WTC11 (cell line): ENCODE measurements around the gene OR10G8. TPM values are rescaled to one million over a fixed set of nuclear protein-coding genes. Genes with fewer than 3 reads are reported as not detected.

Experiments
- ATAC-seq: fragments of 200-7000 bp; cut with Tn5 transposase; 2 replicates; pipeline ENCODE4 v1.10.0; 2021; ENCODE audit warnings: mild to moderate bottlenecking, moderate library complexity
- Bru-seq: library from RNA; stranded (reverse); fragments of 400-500 nt; gene quantifications from one replicate; lab custom pipeline; 2021; lab: Mats Ljungman, UMichigan
- CTCF ChIA-PET: fragments of 300-600 bp; sonication (Branson Sonifier 250); formaldehyde crosslinking; loops from one replicate; lab custom pipeline; 2021; ENCODE audit warnings: antibody characterized with exemption; lab: Charles Lee
- POLR2A ChIA-PET: fragments of 350-600 bp; sonication (Branson Sonifier 250); formaldehyde crosslinking; loops from one replicate; lab custom pipeline; 2021; ENCODE audit warnings: antibody characterized with exemption; lab: Charles Lee
- DNase-seq: peaks from one replicate; pipeline ENCODE4 v3.0.0; 2021; ENCODE audit warnings: low spot score
- H3K27ac Mint-ChIP-seq: 2 replicates; pipeline ENCODE4 v1.8.0; 2021; ENCODE audit warnings: mixed read lengths
- H3K27me3 Mint-ChIP-seq: 2 replicates; pipeline ENCODE4 v1.8.0; 2021; ENCODE audit warnings: low read depth, mild to moderate bottlenecking, moderate library complexity, mixed read lengths
- H3K36me3 Mint-ChIP-seq: 2 replicates; pipeline ENCODE4 v1.8.0; 2021; ENCODE audit warnings: mixed read lengths
- H3K4me1 Mint-ChIP-seq: 2 replicates; pipeline ENCODE4 v1.8.0; 2022; ENCODE audit warnings: mixed read lengths
- H3K4me3 Mint-ChIP-seq: 2 replicates; pipeline ENCODE4 v1.8.0; 2021; ENCODE audit warnings: mild to moderate bottlenecking, moderate library complexity, mixed read lengths
- H3K9me3 Mint-ChIP-seq: 2 replicates; pipeline ENCODE4 v1.8.0; 2021; ENCODE audit warnings: mixed read lengths
- AR ChIP-seq: fragments of 250-450 bp; sonication (Bioruptor Pico); IDR thresholded peaks from 2 replicates; pipeline ENCODE4 v1.9.0; 2021; ENCODE audit warnings: mild to moderate bottlenecking
- CREB1 ChIP-seq: sonication (generic); formaldehyde crosslinking; IDR thresholded peaks from 2 replicates; pipeline ENCODE4 v1.8.0; 2023; ENCODE audit warnings: mild to moderate bottlenecking, missing genetic modification reagents
- ERG ChIP-seq: fragments of 250-450 bp; sonication (Bioruptor Pico); IDR thresholded peaks from 2 replicates; pipeline ENCODE4 v1.8.0; 2021; ENCODE audit warnings: mild to moderate bottlenecking
- GRHL2 ChIP-seq: fragments of 250-450 bp; sonication (Bioruptor Pico); IDR thresholded peaks from 2 replicates; pipeline ENCODE4 v1.8.0; 2022; ENCODE audit warnings: mild to moderate bottlenecking, moderate library complexity; ENCODE audit not compliant: insufficient replicate concordance, severe bottlenecking
- GTF2I ChIP-seq: fragments of 250-450 bp; sonication (Bioruptor Pico); conservative IDR thresholded peaks from 2 replicates; pipeline ENCODE4 v1.4.0; 2021; ENCODE audit warnings: mild to moderate bottlenecking
- PRDM15 ChIP-seq: sonication (generic); formaldehyde crosslinking; IDR thresholded peaks from 2 replicates; pipeline ENCODE4 v1.8.0; 2022; ENCODE audit warnings: missing genetic modification reagents
- RELA ChIP-seq: sonication (generic); formaldehyde crosslinking; IDR thresholded peaks from 2 replicates; pipeline ENCODE4 v1.8.1; 2022; ENCODE audit warnings: missing genetic modification reagents, mild to moderate bottlenecking, borderline replicate concordance
- SMAD3 ChIP-seq: sonication (generic); formaldehyde crosslinking; IDR thresholded peaks from 2 replicates; pipeline ENCODE4 v1.8.0; 2022; ENCODE audit warnings: missing genetic modification reagents, mild to moderate bottlenecking, borderline replicate concordance
- TP53 ChIP-seq: sonication (generic); formaldehyde crosslinking; IDR thresholded peaks from 2 replicates; pipeline ENCODE4 v1.8.1; 2023; ENCODE audit warnings: mild to moderate bottlenecking, missing genetic modification reagents
- ZNF121 ChIP-seq: sonication (generic); formaldehyde crosslinking; IDR thresholded peaks from 2 replicates; pipeline ENCODE4 v1.8.0; 2023; ENCODE audit warnings: missing genetic modification reagents
- long read RNA-seq, 3 experiments: library from RNA in 1 of 3; library from capped mRNA in 1 of 3; library from polyadenylated mRNA in 1 of 3; unstranded in 2 of 3; stranded (forward) in 1 of 3; transcript quantifications; one replicate each; pipeline ENCODE4 v2.0.0, GENCODE V29; 2021
- total RNA-seq: library from RNA; stranded (reverse); gene quantifications from 3 replicates; pipeline ENCODE4 v1.2.3, GENCODE V29; 2021
- TF ChIP-seq, protein P1 (sequence below): fragments of 250-450 bp; sonication (Bioruptor Pico); IDR thresholded peaks from 2 replicates; pipeline ENCODE4 v1.9.0; 2021; ENCODE audit warnings: mild to moderate bottlenecking
- TF ChIP-seq, protein P2 (sequence below): fragments of 250-450 bp; sonication (Bioruptor Pico); IDR thresholded peaks from 2 replicates; pipeline ENCODE4 v2.1.2; 2022; ENCODE audit warnings: mild to moderate bottlenecking, moderate library complexity
- TF ChIP-seq, protein P3 (sequence below): sonication (generic); formaldehyde crosslinking; IDR thresholded peaks from 2 replicates; pipeline ENCODE4 v1.8.1; 2022; ENCODE audit warnings: mild to moderate bottlenecking, missing genetic modification reagents, moderate library complexity, borderline replicate concordance
- TF ChIP-seq, protein P4 (sequence below): sonication (generic); formaldehyde crosslinking; IDR thresholded peaks from 2 replicates; pipeline ENCODE4 v1.8.1; 2023; ENCODE audit warnings: mild to moderate bottlenecking, missing genetic modification reagents, borderline replicate concordance
- TF ChIP-seq, protein P5 (sequence below): sonication (generic); formaldehyde crosslinking; IDR thresholded peaks from 2 replicates; pipeline ENCODE4 v1.8.1; 2022; ENCODE audit warnings: low read depth, missing genetic modification reagents, borderline replicate concordance

OR10G8 gene, protein sequence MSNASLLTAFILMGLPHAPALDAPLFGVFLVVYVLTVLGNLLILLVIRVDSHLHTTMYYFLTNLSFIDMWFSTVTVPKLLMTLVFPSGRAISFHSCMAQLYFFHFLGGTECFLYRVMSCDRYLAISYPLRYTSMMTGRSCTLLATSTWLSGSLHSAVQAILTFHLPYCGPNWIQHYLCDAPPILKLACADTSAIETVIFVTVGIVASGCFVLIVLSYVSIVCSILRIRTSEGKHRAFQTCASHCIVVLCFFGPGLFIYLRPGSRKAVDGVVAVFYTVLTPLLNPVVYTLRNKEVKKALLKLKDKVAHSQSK
- total RNA-seq, result not detected in 3 replicates
- not detected for Bru-seq, nascent RNA
- long read RNA-seq, experiment 1, result 0 reads
- long read RNA-seq, experiment 2, result 0 reads
- long read RNA-seq, experiment 3, result 0 reads

DNA sequence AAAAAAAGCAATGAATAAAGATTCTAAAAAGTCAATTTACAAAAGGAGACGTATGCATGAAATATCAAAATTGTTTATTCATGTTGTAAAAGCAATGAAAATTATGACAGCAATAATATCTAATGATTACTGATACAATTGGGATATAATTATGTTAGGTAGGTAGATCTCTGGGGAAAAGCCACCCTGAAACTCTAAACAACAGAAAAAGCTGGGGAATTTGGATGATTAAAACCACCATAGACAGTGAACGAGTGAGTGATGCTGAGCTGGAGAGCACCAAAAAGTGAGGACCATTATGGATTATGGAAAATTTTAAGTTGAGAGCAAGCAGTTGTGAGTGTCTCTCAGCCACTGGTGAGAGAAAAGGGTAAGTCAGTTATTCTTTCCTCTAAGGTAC, at the start of gene OR10G8:
Gene OR10G8 (plus strand): TSS at position 301 of the 400 bp plus-strand sequence. CDS start 2,825 bp downstream, outside the sequence.
- DNase-seq, result no peak
- no peak for ATAC-seq
- no peak within 1 kb of the TSS for H3K4me3 Mint-ChIP-seq
- no peaks in the 10 kb centered on the region for H3K36me3 Mint-ChIP-seq
- POLR2A ChIA-PET, result no interaction called here
- no peaks in the 10 kb centered on the region for H3K27me3 Mint-ChIP-seq
- no peaks in the 10 kb centered on the region for H3K9me3 Mint-ChIP-seq
- peaks cover 3% of the 10 kb centered on the region for H3K4me1 Mint-ChIP-seq
- TF ChIP-seq ERG (CRISPR knock-in tag) (no peak), ZNF121 (CRISPR knock-in tag) (no peak)
- TF ChIP-seq, protein P1, sequence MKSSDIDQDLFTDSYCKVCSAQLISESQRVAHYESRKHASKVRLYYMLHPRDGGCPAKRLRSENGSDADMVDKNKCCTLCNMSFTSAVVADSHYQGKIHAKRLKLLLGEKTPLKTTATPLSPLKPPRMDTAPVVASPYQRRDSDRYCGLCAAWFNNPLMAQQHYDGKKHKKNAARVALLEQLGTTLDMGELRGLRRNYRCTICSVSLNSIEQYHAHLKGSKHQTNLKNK (CRISPR knock-in tag), result no peak
- TF ChIP-seq, all 79 proteins: peak for 0
- CTCF ChIA-PET, result no interaction called here
- H3K27ac Mint-ChIP-seq, result no peak within 1 kb of the TSS

- ATAC-seq (no peak), DNase-seq (no peak)
- ChIA-PET CTCF (no interaction called here), POLR2A (no interaction called here)
- peaks cover 12% of the 10 kb centered on the region for H3K4me1 Mint-ChIP-seq
- peaks cover 13% of the 10 kb centered on the region for H3K9me3 Mint-ChIP-seq
- peaks cover 7% of the 10 kb centered on the region; the same call in 1 of the 2 replicates for H3K36me3 Mint-ChIP-seq
- H3K4me3 Mint-ChIP-seq, result no peak within 1 kb of the TSS
- no peak within 1 kb of the TSS for H3K27ac Mint-ChIP-seq
- peaks cover 2% of the 10 kb centered on the region; the same call in 1 of the 2 replicates for H3K27me3 Mint-ChIP-seq
- TF ChIP-seq, protein P2, sequence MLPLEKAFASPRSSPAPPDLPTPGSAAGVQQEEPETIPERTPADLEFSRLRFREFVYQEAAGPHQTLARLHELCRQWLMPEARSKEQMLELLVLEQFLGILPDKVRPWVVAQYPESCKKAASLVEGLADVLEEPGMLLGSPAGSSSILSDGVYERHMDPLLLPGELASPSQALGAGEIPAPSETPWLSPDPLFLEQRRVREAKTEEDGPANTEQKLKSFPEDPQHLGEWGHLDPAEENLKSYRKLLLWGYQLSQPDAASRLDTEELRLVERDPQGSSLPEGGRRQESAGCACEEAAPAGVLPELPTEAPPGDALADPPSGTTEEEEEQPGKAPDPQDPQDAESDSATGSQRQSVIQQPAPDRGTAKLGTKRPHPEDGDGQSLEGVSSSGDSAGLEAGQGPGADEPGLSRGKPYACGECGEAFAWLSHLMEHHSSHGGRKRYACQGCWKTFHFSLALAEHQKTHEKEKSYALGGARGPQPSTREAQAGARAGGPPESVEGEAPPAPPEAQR (CRISPR knock-in tag), result no peak
- TF ChIP-seq RELA (CRISPR knock-in tag), result no peak
- TF ChIP-seq, protein P3, sequence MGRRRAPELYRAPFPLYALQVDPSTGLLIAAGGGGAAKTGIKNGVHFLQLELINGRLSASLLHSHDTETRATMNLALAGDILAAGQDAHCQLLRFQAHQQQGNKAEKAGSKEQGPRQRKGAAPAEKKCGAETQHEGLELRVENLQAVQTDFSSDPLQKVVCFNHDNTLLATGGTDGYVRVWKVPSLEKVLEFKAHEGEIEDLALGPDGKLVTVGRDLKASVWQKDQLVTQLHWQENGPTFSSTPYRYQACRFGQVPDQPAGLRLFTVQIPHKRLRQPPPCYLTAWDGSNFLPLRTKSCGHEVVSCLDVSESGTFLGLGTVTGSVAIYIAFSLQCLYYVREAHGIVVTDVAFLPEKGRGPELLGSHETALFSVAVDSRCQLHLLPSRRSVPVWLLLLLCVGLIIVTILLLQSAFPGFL, result no peak
- no peak for TF ChIP-seq GTF2I
- TF ChIP-seq SMAD3, result no peak
- TF ChIP-seq, protein P4, sequence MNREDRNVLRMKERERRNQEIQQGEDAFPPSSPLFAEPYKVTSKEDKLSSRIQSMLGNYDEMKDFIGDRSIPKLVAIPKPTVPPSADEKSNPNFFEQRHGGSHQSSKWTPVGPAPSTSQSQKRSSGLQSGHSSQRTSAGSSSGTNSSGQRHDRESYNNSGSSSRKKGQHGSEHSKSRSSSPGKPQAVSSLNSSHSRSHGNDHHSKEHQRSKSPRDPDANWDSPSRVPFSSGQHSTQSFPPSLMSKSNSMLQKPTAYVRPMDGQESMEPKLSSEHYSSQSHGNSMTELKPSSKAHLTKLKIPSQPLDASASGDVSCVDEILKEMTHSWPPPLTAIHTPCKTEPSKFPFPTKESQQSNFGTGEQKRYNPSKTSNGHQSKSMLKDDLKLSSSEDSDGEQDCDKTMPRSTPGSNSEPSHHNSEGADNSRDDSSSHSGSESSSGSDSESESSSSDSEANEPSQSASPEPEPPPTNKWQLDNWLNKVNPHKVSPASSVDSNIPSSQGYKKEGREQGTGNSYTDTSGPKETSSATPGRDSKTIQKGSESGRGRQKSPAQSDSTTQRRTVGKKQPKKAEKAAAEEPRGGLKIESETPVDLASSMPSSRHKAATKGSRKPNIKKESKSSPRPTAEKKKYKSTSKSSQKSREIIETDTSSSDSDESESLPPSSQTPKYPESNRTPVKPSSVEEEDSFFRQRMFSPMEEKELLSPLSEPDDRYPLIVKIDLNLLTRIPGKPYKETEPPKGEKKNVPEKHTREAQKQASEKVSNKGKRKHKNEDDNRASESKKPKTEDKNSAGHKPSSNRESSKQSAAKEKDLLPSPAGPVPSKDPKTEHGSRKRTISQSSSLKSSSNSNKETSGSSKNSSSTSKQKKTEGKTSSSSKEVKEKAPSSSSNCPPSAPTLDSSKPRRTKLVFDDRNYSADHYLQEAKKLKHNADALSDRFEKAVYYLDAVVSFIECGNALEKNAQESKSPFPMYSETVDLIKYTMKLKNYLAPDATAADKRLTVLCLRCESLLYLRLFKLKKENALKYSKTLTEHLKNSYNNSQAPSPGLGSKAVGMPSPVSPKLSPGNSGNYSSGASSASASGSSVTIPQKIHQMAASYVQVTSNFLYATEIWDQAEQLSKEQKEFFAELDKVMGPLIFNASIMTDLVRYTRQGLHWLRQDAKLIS (CRISPR knock-in tag), result no peak
- no peak for TF ChIP-seq PRDM15 (CRISPR knock-in tag)
- no peak for TF ChIP-seq CREB1 (CRISPR knock-in tag)
- TF ChIP-seq, protein P5, sequence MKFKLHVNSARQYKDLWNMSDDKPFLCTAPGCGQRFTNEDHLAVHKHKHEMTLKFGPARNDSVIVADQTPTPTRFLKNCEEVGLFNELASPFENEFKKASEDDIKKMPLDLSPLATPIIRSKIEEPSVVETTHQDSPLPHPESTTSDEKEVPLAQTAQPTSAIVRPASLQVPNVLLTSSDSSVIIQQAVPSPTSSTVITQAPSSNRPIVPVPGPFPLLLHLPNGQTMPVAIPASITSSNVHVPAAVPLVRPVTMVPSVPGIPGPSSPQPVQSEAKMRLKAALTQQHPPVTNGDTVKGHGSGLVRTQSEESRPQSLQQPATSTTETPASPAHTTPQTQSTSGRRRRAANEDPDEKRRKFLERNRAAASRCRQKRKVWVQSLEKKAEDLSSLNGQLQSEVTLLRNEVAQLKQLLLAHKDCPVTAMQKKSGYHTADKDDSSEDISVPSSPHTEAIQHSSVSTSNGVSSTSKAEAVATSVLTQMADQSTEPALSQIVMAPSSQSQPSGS, result no peak
- TF ChIP-seq TP53 (CRISPR knock-in tag), result no peak
- TF ChIP-seq AR (CRISPR knock-in tag), result no peak
- no peak for TF ChIP-seq GRHL2
Measured at GRCh38 chr11:123977731-123978347, 48.8 kb upstream of the OR10G8 start, which contains the start of gene OR10S1. OR10S1 (minus strand) TSS chr11:123977781; CDS start chr11:123977664, 117 bp downstream.
